ENCODE measurements around the gene SECTM1.
A peak's percentile ranks its signal among the peaks of the same experiment; 100 is the strongest.

SECTM1 gene

GRCh38 chr17:82328141-82328993, 5.2 kb downstream of the SECTM1 start:
- peak; percentile 21 for DNase-seq (ENCODE audit: low read depth)

GRCh38 chr17:82327757-82328140, 5.8 kb downstream of the SECTM1 start:
- DNase-seq (ENCODE audit: low read depth), result no peak

GRCh38 chr17:82327289-82327688, 6.3 kb downstream of the SECTM1 start:
- DNase-seq (ENCODE audit: low read depth), result no peak

GRCh38 chr17:82325286-82326180, 8.0 kb downstream of the SECTM1 start:
- DNase-seq (ENCODE audit: low read depth), result no peak

- no peak for DNase-seq (ENCODE audit: low read depth)
These were observed 8.8 kb downstream of the SECTM1 start for GRCh38 chr17:82324566-82325285.

- no peak for DNase-seq (ENCODE audit: low read depth)
These were observed 9.9 kb downstream of the SECTM1 start for GRCh38 chr17:82323514-82324234.

GRCh38 chr17:82322526-82323453, 10.8 kb downstream of the SECTM1 start:
- DNase-seq (ENCODE audit: low read depth), result no peak

GRCh38 chr17:82321947-82322466, 11.6 kb downstream of the SECTM1 start:
- no peak for DNase-seq (ENCODE audit: low read depth)

- no peak for DNase-seq (ENCODE audit: low read depth)
These were observed 12.3 kb downstream of the SECTM1 start for GRCh38 chr17:82320956-82321927.

- no peak for DNase-seq (ENCODE audit: low read depth)
These were observed 13.3 kb downstream of the SECTM1 start for GRCh38 chr17:82320140-82320840.

- DNase-seq (ENCODE audit: low read depth), result no peak
These were observed 13.9 kb downstream of the SECTM1 start for GRCh38 chr17:82319619-82320062.

- no peak for DNase-seq (ENCODE audit: low read depth)
These were observed 14.6 kb downstream of the SECTM1 start for GRCh38 chr17:82318772-82319606.

- DNase-seq (ENCODE audit: low read depth), result no peak
These were observed 15.4 kb downstream of the SECTM1 start for GRCh38 chr17:82318169-82318498.

- DNase-seq (ENCODE audit: low read depth), result no peak
These were observed 16.0 kb downstream of the SECTM1 start, which contains the start of gene CD7 for GRCh38 chr17:82317394-82318168. CD7 (minus strand) TSS chr17:82317608; CDS start chr17:82317495, 113 bp downstream.

GRCh38 chr17:82316651-82317393, 16.7 kb downstream of the SECTM1 start:
- DNase-seq (ENCODE audit: low read depth), result no peak

All from amniotic epithelial cell (primary cell).